Gastrocnemius medialis (tissue), 4 donors: ENCODE results near the gene TM4SF5.

Source experiments
- POLR2A ChIP-seq, 2 donors: fragments of 450-650 bp; IDR thresholded peaks; one replicate each; pipeline ENCODE4 v1.6.1; 2017; ENCODE audit warnings: antibody characterized with exemption in 2 of 2, mild to moderate bottlenecking in 2 of 2, moderate library complexity in 2 of 2
- TF ChIP-seq, protein P1 (sequence below), 5 experiments: fragments of 450-650 bp in 3 of 5; fragments of 200-600 bp in 2 of 5; sonication (generic) in 2 of 5; IDR thresholded peaks in 4 of 5; conservative IDR thresholded peaks in 1 of 5; 1 replicate in 4 of 5; 2 replicates in 1 of 5; pipeline ENCODE4 v1.5.1; 2016 to 2019; ENCODE audit warnings: antibody characterized with exemption in 5 of 5, mild to moderate bottlenecking in 3 of 5, moderate library complexity in 3 of 5

DNA sequence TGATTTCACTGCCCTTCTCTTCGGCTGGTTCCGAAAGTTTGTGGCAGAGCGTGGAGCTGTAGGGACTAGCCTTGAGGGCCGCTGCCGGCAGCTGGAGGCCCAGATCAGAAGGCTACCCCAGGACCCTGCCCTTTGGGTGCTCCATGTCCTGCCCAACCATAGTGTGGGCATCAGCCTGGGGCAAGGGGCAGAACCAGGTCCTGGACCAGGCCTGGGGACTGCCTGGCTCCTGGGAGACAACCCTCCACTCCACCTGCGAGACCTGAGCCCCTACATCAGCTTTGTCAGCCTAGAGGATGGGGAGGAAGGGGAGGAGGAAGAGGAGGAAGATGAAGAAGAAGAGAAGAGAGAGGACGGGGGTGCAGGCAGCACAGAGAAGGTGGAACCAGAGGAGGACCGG, 31.1 kb upstream of the TM4SF5 start:
- TF ChIP-seq POLR2A (IDR thresholded peaks at IDR 0.05) = no peak
- TF ChIP-seq, protein P1, sequence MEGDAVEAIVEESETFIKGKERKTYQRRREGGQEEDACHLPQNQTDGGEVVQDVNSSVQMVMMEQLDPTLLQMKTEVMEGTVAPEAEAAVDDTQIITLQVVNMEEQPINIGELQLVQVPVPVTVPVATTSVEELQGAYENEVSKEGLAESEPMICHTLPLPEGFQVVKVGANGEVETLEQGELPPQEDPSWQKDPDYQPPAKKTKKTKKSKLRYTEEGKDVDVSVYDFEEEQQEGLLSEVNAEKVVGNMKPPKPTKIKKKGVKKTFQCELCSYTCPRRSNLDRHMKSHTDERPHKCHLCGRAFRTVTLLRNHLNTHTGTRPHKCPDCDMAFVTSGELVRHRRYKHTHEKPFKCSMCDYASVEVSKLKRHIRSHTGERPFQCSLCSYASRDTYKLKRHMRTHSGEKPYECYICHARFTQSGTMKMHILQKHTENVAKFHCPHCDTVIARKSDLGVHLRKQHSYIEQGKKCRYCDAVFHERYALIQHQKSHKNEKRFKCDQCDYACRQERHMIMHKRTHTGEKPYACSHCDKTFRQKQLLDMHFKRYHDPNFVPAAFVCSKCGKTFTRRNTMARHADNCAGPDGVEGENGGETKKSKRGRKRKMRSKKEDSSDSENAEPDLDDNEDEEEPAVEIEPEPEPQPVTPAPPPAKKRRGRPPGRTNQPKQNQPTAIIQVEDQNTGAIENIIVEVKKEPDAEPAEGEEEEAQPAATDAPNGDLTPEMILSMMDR (IDR thresholded peaks at IDR 0.05 in 4 of 5, conservative IDR thresholded peaks at IDR 0.05 in 1 of 5) = no peak
